Gastroesophageal sphincter (tissue), 4 donors: Measurements from ENCODE around the gene SIRT2. TPM values are rescaled to one million over a fixed set of nuclear protein-coding genes. Genes with fewer than 3 reads are reported as not detected.

Source experiments
- ATAC-seq: fragments of 150-250 bp; one replicate; pipeline ENCODE4 v1.9.1; 2016; ENCODE audit warnings: mild to moderate bottlenecking, moderate library complexity
- H3K27ac ChIP-seq, 4 donors: fragments of 200-600 bp; sonication (generic) in 3 of 4; 1 replicate in 3 of 4; 2 replicates in 1 of 4; pipeline ENCODE4 v1.5.1; 2016 to 2019
- H3K27me3 ChIP-seq: fragments of 200-600 bp; sonication (generic); one replicate; pipeline ENCODE4 v1.5.1; 2019
- H3K36me3 ChIP-seq, 2 donors: fragments of 200-600 bp; sonication (generic); one replicate each; pipeline ENCODE4 v1.5.1; 2019; ENCODE audit warnings: control low read depth in 1 of 2
- H3K4me1 ChIP-seq, 3 donors: fragments of 200-600 bp; sonication (generic); 1 replicate in 2 of 3; 2 replicates in 1 of 3; pipeline ENCODE4 v1.5.1; 2016 to 2019; ENCODE audit warnings: control low read depth in 2 of 3
- H3K4me3 ChIP-seq, 2 donors: fragments of 200-600 bp; sonication (generic); one replicate each; pipeline ENCODE4 v1.5.1; 2019; ENCODE audit warnings: mild to moderate bottlenecking in 1 of 2, moderate library complexity in 1 of 2
- H3K9me3 ChIP-seq, 3 donors: fragments of 200-600 bp; sonication (generic); one replicate each; pipeline ENCODE4 v1.5.1; 2017 to 2019; ENCODE audit warnings: control low read depth in 2 of 3
- EP300 ChIP-seq: sonication (generic); formaldehyde crosslinking; IDR thresholded peaks from one replicate; pipeline ENCODE4 v1.6.1; 2017; ENCODE audit warnings: antibody characterized with exemption, mild to moderate bottlenecking
- POLR2A ChIP-seq, 2 donors: fragments of 450-650 bp; IDR thresholded peaks; one replicate each; pipeline ENCODE4 v1.6.1; 2017; ENCODE audit warnings: antibody characterized with exemption in 2 of 2, mild to moderate bottlenecking in 2 of 2, moderate library complexity in 1 of 2
- POLR2AphosphoS5 ChIP-seq: sonication (generic); formaldehyde crosslinking; IDR thresholded peaks from one replicate; pipeline ENCODE4 v1.6.1; 2017; ENCODE audit warnings: antibody characterized with exemption
- WGBS, 2 donors: methylation state at CpG; one replicate each; pipeline ENCODE4 v1.1.5; 2018; ENCODE audit warnings: low coverage in 1 of 2; 5-methylcytosine and 5-hydroxymethylcytosine counted together
- total RNA-seq, 4 donors: library from RNA; depleted of rRNA; stranded (reverse); fragments of >200 nt; gene quantifications; one replicate each; pipeline ENCODE4 v1.1.0, GENCODE V29; 2016
- TF ChIP-seq, protein P1 (sequence below), 4 experiments: fragments of 200-600 bp in 2 of 4; fragments of 450-650 bp in 2 of 4; sonication (generic) in 1 of 4; IDR thresholded peaks; one replicate each; pipeline ENCODE4 v1.5.1; 2017 to 2019; ENCODE audit warnings: antibody characterized with exemption in 4 of 4, mild to moderate bottlenecking in 2 of 4, moderate library complexity in 2 of 4

SIRT2 gene
- total RNA-seq, 4 donors from 2014 or later = 73.9 to 106 (median 80.5) TPM

DNA sequence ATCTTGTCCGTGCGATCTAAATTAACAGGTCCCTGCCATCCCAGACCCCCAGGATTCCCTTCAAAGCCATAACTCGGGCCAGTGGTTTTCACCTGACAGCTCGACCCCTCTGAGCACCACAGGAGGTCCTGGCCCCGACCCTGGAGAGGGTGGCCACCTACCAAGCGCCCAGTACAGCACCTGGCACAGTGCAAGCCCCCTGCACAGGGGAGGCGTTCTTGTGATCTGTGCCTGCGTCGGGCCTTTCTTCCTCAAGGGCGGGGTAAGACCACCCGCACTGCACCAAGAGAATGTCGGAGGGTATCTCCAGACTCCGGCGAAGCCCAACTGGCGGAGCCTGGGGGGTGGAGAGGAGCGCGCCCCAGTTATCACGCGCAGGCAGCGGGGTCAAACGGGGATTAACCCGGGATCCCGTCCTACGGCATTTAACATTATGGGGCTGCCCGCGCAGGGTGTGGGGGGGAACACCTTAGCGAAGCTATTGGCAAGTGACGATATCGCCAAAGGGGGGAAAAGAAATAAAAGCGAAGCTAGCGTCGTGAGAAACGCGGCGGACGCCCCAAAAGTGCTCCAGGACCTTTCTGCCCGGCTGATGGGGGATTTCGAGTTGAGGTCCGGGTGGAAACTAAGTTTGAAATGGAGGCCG, 48.3 kb downstream of the SIRT2 start:
- Histone ChIP-seq H3K4me1 (peaks cover 0 to 49% (median 19%) of the 10 kb centered on the region in 3 donors), H3K27ac (peak overlapping the region; percentile 89 to 100 (median 100)), H3K27me3 (no peaks in the 10 kb centered on the region), H3K4me3 (peak overlapping the region; percentile 87 to 89), H3K9me3 (no peaks in the 10 kb centered on the region), H3K36me3 (peaks cover 0 to 19% of the 10 kb centered on the region in 2 donors)
- ATAC-seq = no peak
- no peak for TF ChIP-seq POLR2AphosphoS5
- 0 to 1% methylated on average over 12 to 17 of the region's 40 CpGs for WGBS, 2 donors

DNA sequence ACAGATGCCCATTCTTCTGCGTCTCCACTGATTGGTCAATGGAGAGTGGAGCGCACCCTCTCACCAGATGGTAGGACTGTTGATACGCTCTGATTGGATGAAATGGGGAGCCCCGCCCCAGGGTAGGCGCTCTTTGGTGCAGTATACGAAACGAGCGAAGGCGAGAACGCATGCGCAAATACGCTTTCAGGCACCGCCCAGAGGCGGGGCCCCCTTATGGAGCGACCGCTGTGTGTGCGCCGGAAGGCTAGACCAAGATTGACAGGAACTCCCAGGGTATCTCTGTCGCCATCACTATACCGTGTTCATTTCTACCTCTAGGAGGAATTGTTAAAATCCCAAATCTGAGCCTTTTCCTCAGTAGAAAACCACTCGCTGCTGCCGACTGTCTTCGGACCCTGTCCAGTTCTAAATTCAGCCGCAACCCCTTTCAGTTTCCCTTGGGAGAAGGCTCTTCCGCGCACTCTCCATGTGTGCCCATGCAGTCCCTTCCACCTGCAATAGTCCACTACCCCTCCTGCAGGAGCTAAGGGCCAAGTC, 48.9 kb downstream of the SIRT2 start:
- peak overlapping the region; percentile 87 to 89 for H3K4me3 ChIP-seq
- no peaks in the 10 kb centered on the region for H3K27me3 ChIP-seq
- no peaks in the 10 kb centered on the region for H3K9me3 ChIP-seq
- TF ChIP-seq, protein P1, sequence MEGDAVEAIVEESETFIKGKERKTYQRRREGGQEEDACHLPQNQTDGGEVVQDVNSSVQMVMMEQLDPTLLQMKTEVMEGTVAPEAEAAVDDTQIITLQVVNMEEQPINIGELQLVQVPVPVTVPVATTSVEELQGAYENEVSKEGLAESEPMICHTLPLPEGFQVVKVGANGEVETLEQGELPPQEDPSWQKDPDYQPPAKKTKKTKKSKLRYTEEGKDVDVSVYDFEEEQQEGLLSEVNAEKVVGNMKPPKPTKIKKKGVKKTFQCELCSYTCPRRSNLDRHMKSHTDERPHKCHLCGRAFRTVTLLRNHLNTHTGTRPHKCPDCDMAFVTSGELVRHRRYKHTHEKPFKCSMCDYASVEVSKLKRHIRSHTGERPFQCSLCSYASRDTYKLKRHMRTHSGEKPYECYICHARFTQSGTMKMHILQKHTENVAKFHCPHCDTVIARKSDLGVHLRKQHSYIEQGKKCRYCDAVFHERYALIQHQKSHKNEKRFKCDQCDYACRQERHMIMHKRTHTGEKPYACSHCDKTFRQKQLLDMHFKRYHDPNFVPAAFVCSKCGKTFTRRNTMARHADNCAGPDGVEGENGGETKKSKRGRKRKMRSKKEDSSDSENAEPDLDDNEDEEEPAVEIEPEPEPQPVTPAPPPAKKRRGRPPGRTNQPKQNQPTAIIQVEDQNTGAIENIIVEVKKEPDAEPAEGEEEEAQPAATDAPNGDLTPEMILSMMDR (IDR thresholded peaks at IDR 0.05) = peak in 2 of 4 experiments; percentile 70 to 86
- TF ChIP-seq POLR2AphosphoS5 (peak; percentile 82), POLR2A (IDR thresholded peaks at IDR 0.05) (peak; percentile 64 to 73), EP300 (no peak)
- peak overlapping the region; percentile 89 to 100 (median 100) for H3K27ac ChIP-seq
- 0 to 2% methylated on average over 1 to 6 of the region's 26 CpGs for WGBS, 2 donors
- peak; percentile 88 for ATAC-seq
- H3K4me1 ChIP-seq = peaks cover 0 to 55% (median 19%) of the 10 kb centered on the region in 3 donors
- peaks cover 0 to 25% of the 10 kb centered on the region in 2 donors for H3K36me3 ChIP-seq

DNA sequence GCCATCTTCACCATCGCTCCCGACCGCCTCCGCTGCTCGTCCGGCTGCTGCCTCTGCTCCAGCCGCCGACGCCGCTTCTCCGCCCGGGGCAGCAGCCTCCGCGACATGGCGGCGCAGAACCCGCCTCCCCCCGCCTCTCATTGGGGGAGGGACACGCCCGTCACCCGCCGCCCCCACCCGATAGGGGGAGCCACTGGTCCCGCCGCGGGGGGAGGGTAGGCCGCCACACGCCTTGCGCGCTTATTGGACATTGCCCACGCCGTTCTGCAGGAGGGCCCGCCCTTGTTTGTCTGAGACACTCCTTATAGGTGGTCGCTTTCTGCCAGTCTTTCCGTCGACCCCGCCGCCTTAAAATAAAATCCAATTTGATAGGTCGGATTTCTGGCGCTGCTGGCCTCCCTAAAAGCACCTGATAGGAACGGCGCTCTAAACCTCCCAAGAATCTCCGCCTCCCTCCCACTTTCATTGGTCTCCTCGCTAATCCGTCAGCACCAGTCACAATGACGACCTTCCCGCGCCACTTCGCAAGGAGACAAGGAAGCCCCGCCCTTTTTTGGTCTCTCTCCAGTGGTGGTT, 49.5 kb downstream of the SIRT2 start, which contains the start of gene HNRNPL:
Gene HNRNPL, minus strand, starts transcription at position 127 of the 576 bp plus-strand sequence. Its CDS starts 20 bp downstream, at position 107.
- ATAC-seq = peak; percentile 84
- Histone ChIP-seq H3K27ac (peak within 1 kb of the TSS; percentile 98 to 100 (median 100)), H3K4me3 (peak within 1 kb of the TSS; percentile 89 to 99), H3K4me1 (peaks cover 0 to 61% (median 19%) of the 10 kb centered on the region in 3 donors), H3K27me3 (no peaks in the 10 kb centered on the region), H3K9me3 (no peaks in the 10 kb centered on the region), H3K36me3 (peaks cover 0 to 31% of the 10 kb centered on the region in 2 donors)
- TF ChIP-seq POLR2A (IDR thresholded peaks at IDR 0.05) (peak; percentile 96 to 98), POLR2AphosphoS5 (peak; percentile 97), EP300 (no peak)
- TF ChIP-seq, protein P1 (IDR thresholded peaks at IDR 0.05) = peak in 3 of 4 experiments; percentile 37 to 50 (median 42)
- WGBS, 2 donors = 0% methylated on average over 3 of the region's 50 CpGs; no CpG with 5 or more reads in 1 of the 2 donors

DNA sequence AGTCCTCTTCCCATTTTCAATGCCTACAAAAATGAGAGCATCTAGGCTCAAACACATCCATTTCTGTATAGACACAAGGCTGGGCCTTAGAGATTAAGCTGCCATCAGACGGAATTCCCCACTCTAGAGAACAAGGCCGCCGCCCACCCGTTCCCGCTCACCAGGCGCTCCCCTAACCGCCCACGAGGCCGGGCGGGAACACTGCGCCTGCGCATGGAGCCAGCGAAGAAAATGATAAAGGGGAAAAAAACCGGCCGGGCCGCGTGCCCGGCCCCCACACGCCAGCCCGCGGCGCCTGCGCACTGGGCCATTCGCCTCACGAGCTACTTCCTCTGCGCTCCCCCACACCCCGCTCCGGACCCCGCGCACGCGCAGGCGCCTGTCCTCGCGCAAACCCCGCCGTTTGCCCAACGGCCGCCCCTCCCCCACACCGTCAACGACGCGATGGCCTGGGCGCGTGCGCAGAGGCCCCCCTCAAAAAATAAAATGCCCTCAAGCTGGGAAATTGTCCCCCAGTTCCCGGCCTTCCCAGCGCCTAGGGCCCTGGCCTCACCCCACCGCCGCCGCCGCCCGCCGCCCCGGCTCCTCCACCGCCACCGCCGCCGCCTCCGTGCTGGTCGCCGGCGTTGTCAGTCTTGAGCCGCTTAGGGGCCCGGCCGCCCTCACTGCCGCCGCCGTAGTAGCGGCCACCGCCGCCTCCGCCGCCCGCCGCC, 50.1 kb downstream of the SIRT2 start:
- Histone ChIP-seq H3K36me3 (peaks cover 0 to 37% of the 10 kb centered on the region in 2 donors), H3K4me1 (peaks cover 0 to 67% (median 19%) of the 10 kb centered on the region in 3 donors), H3K4me3 (peak overlapping the region; percentile 72 to 99), H3K9me3 (no peaks in the 10 kb centered on the region), H3K27ac (peak overlapping the region; percentile 98 to 100 (median 100)), H3K27me3 (no peaks in the 10 kb centered on the region)
- peak; percentile 52 for ATAC-seq
- TF ChIP-seq POLR2A (IDR thresholded peaks at IDR 0.05) (no peak), POLR2AphosphoS5 (peak; percentile 44), EP300 (no peak)
- TF ChIP-seq, protein P1 (IDR thresholded peaks at IDR 0.05) = peak in 2 of 4 experiments; percentile 7 to 9
- WGBS, 2 donors = 0% methylated on average over 6 of the region's 76 CpGs; no CpG with 5 or more reads in 1 of the 2 donors
